ENCODE measurements around the gene MPL. TPM values are rescaled to one million over a fixed set of nuclear protein-coding genes. Genes with fewer than 3 reads are reported as not detected.
"Not testable (repeated sequence)": the region's sequence is repeated elsewhere in the genome, so short reads cannot be mapped to it uniquely, and the experiment has no call there.

Gene MPL
- total RNA-seq, 1 experiment from 2014 or later = not detected

GRCh38 chr1:43351421-43352350 is 14.1 kb downstream of the MPL start:
- DNase-seq (ENCODE audit: low read depth) = no peak

- no peak for DNase-seq (ENCODE audit: low read depth)
Measured at GRCh38 chr1:43352351-43352705, 14.7 kb downstream of the MPL start.

GRCh38 chr1:43352881-43353280 is 15.3 kb downstream of the MPL start:
- no peak for DNase-seq (ENCODE audit: low read depth)

GRCh38 chr1:43354471-43354870 is 16.9 kb downstream of the MPL start:
- DNase-seq (ENCODE audit: low read depth) = no peak

DNA sequence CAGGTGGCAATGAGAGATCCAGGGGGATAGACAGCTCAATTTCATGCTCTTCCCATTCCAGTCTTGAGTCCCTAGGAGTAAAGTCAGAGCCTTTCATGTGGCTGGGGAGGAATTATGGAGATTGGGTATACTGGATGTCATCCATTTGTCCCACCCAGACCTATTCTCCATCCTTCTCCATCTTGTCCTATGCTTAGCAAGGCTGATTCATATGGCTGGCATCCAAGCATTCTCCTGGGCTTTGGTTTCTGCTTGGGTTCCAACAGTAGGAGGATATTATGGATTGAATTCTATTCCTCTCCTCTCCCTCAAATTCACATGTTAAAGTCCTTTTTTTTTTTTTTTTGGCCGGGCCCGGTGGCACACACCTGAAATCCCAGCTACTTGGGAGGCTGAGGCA is 17.3 kb downstream of the MPL start:
- no peak for DNase-seq (ENCODE audit: low read depth)

GRCh38 chr1:43357251-43357650 is 19.6 kb downstream of the MPL start:
- DNase-seq (ENCODE audit: low read depth) = no peak

DNA sequence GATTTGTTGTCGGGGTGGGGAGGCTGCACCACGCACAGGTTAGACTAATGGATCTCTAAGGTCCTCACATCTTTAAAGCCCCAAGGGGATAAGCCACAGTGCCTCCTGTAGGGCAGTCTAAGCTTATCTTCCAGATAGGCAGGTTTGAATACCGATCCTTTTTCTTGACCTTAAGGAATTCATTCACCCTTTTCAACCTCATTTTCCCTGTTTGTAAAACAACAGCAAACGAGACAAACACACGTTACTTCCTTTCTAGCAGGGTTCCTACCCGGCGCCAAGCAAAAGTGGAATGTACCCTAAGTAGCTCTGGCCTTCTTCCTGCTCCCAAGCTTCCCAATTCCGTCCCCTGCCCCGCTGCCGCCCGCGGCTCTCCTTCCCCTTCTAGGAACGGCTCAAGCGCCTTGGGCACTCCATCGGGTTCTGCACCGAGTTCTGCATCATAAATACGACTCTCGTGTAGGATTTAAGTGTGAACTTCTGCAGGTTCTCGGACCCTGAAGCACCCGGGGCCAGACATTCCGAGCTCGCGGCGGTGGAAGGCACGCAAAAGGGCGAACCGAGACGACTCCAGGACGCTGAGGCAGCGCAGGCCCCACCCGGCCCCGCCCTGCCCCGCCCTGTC is 20.6 kb downstream of the MPL start:
- peak; percentile 47 for DNase-seq (ENCODE audit: low read depth)

- peak; percentile 97 for DNase-seq (ENCODE audit: low read depth)
Measured at GRCh38 chr1:43358746-43359693, 21.4 kb downstream of the MPL start, which contains the start of gene CDC20. CDC20 (plus strand) TSS chr1:43358981; CDS start chr1:43359216, 235 bp downstream.

GRCh38 chr1:43359696-43360095 is 22.1 kb downstream of the MPL start:
- no peak for DNase-seq (ENCODE audit: low read depth)

- no peak for DNase-seq (ENCODE audit: low read depth)
Measured at GRCh38 chr1:43360616-43361015, 23.0 kb downstream of the MPL start.

DNA sequence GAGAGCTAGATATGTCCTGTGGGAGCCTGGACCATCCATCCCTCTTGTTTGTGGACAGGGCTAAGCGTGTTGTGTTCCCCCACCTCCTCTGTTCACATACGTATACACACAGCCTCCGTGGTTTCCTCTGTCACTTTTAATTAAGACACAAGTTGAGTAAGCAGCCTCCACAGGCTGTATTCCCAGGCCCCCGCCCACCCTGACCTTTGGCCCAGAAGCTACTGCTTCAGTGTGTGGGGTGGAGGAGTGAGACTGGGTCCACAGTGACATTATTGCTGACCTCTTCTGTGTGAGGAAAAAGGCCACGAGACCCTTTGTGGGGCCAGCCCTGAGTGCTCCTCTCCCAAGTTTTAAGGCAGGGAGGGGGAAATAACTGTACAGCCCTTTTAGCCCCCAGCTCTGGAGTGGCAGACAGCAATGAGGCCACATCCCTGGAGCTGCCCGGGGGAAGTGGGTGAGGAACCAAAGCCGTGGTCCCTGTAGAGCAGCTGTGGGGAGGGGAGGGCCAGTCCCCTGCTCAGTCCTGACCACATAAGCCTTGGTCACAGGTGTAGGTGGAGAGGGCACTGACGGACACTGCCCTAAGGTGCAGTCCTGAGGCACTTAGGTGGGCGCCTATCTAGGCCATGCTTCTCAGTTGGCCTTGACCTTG is 25.8 kb downstream of the MPL start:
- peak; percentile 36 for DNase-seq (ENCODE audit: low read depth)

GRCh38 chr1:43363935-43364525 is 26.4 kb downstream of the MPL start:
- DNase-seq (ENCODE audit: low read depth) = no peak

- no peak for DNase-seq (ENCODE audit: low read depth)
Measured at GRCh38 chr1:43365678-43366077, 28.1 kb downstream of the MPL start.

DNA sequence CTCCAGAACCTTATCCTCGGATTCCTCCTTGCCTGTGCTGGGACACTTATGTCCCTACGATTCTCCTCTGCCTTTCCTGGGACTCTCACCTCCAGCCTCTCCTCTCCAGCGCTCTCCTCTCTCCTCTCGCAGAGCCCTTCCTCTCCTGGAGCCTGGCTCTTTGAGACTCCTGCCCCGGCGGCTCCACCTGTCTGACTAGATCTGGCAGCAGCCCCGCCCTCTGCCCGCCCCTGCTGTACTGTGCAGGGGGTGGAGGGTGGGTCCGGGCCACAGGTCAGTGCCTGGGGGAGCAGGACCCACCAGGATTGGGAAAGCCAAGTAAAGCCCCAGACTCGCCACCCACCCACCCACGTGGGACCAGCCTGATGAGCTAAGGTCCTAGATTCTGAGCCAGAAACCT is 28.6 kb downstream of the MPL start:
- no peak for DNase-seq (ENCODE audit: low read depth)

DNA sequence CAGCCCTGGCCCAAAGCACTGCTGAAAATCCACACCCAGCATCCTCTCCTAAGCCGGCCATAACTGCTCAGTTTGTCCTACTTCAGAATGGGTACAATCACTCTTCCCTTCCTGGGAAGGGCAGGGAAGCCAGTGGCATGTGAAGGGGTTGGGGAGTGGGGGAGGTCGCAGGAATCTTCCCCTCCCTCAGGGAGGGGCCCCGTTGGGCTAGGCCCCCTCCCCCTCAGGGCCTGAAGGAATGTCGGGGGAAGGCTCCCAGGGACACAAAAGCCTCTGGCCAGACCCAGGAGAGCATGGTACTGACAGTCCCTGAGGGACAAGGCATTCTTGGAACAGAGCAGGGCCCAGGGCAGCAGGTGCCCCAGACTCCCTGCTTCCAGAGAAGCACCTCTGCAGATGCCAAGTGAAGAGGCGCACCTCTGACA is 29.0 kb downstream of the MPL start:
- DNase-seq (ENCODE audit: low read depth) = no peak

- DNase-seq (ENCODE audit: low read depth) = no peak
Measured at GRCh38 chr1:43367026-43367903, 29.6 kb downstream of the MPL start.

GRCh38 chr1:43367904-43368645 is 30.5 kb downstream of the MPL start, which contains the start of gene ELOVL1:
ELOVL1 (minus strand) TSS chr1:43368011; CDS start chr1:43365609, 2,402 bp downstream.
- DNase-seq (ENCODE audit: low read depth) = peak; percentile 87

- DNase-seq (ENCODE audit: low read depth) = no peak
Measured at GRCh38 chr1:43368646-43369020, 31.0 kb downstream of the MPL start.

- DNase-seq (ENCODE audit: low read depth) = not testable (repeated sequence)
Measured at GRCh38 chr1:43369779-43370178, 32.2 kb downstream of the MPL start.

Data from HT1080 (cell line).